MM.1S (cell line): Measurements from ENCODE around the gene FAM20C.

ENCODE experiments used
- EZH2 ChIP-seq: fragments of 300-600 bp; sonication (generic); optimal IDR thresholded peaks from 2 replicates; pipeline ENCODE3; 2017; ENCODE audit warnings: low read depth, mild to moderate bottlenecking, antibody characterized with exemption, low read length, mixed read lengths
- TF ChIP-seq, protein P1 (sequence below): fragments of 300-600 bp; sonication (generic); IDR thresholded peaks from 2 replicates; pipeline ENCODE4 v1.5.1; 2016; ENCODE audit warnings: antibody characterized with exemption, low read length, mixed read lengths

DNA sequence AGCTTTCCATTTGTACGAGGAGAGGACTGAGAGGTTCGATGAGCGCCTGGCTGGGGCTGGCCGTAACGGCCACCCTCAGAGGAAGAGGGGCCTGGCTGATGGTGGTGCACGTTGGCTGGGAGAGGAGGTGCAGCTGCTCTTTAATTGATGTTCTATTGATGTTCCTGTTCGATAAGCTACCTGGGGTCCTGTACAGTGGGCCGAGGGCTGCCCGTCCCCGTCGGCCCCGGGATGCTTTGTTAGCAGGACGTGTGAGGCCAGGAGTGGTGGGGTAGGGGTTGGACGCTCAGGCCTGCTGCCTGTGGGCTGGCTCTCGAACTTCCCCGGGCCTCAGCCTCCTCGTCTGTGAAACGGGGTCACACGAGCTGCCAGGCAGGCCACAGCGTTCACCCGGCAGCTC lies 25.4 kb downstream of the FAM20C start:
- no peak for TF ChIP-seq EZH2
- TF ChIP-seq, protein P1, sequence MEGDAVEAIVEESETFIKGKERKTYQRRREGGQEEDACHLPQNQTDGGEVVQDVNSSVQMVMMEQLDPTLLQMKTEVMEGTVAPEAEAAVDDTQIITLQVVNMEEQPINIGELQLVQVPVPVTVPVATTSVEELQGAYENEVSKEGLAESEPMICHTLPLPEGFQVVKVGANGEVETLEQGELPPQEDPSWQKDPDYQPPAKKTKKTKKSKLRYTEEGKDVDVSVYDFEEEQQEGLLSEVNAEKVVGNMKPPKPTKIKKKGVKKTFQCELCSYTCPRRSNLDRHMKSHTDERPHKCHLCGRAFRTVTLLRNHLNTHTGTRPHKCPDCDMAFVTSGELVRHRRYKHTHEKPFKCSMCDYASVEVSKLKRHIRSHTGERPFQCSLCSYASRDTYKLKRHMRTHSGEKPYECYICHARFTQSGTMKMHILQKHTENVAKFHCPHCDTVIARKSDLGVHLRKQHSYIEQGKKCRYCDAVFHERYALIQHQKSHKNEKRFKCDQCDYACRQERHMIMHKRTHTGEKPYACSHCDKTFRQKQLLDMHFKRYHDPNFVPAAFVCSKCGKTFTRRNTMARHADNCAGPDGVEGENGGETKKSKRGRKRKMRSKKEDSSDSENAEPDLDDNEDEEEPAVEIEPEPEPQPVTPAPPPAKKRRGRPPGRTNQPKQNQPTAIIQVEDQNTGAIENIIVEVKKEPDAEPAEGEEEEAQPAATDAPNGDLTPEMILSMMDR = no peak
